HEK293 (cell line): ENCODE data around the gene SP3.
A peak's percentile ranks its signal among the peaks of the same experiment; 100 is the strongest.

Experiments
- CTCF ChIA-PET: fragments of 350-600 bp; formaldehyde crosslinking; extraction: SDS; loops from one replicate; lab custom pipeline; 2021; ENCODE audit warnings: antibody characterized with exemption; lab: Yijun Ruan, JAX
- POLR2A ChIA-PET: fragments of 300-600 bp; formaldehyde crosslinking; extraction: SDS; loops from one replicate; lab custom pipeline; 2020; ENCODE audit warnings: antibody characterized with exemption, inconsistent platforms; lab: Yijun Ruan, JAX
- H3K27ac ChIP-seq: fragments of 200-500 bp; sonication (Bioruptor generic); 2 replicates; pipeline ENCODE4 v1.5.1; 2014; ENCODE audit warnings: low read depth, low read length, control low read depth, inconsistent platforms; ENCODE audit errors: extremely low read depth
- H3K36me3 ChIP-seq, 2 experiments: fragments of 200-500 bp in 1 of 2; sonication (Bioruptor generic) in 1 of 2; 1 replicate in 1 of 2; 2 replicates in 1 of 2; pipeline ENCODE4 v1.5.1; 2014 to 2017; ENCODE audit warnings: inconsistent platforms in 2 of 2, low read length in 2 of 2; ENCODE audit not compliant: control insufficient read depth in 2 of 2, insufficient read depth in 1 of 2
- H3K4me1 ChIP-seq: fragments of 200-500 bp; sonication (Bioruptor generic); 2 replicates; pipeline ENCODE4 v1.5.1; 2014; ENCODE audit warnings: mild to moderate bottlenecking, low read length, inconsistent platforms; ENCODE audit not compliant: control insufficient read depth, insufficient read depth
- H3K4me3 ChIP-seq: 2 replicates; pipeline ENCODE4 v1.5.1; 2011; ENCODE audit warnings: low read depth, mild to moderate bottlenecking, control low read depth, low read length, moderate library complexity
- H3K9me3 ChIP-seq: fragments of 200-500 bp; sonication (Bioruptor generic); 2 replicates; pipeline ENCODE4 v1.5.1; 2014; ENCODE audit warnings: low read depth, low read length, inconsistent platforms; ENCODE audit not compliant: control insufficient read depth, insufficient read depth
- BCL6B ChIP-seq: fragments of 450-650 bp; formaldehyde crosslinking; IDR thresholded peaks from 2 replicates; pipeline ENCODE4 v1.5.1; 2017; ENCODE audit warnings: missing biosample characterization, missing genetic modification characterization
- FEZF1 ChIP-seq: fragments of 450-650 bp; formaldehyde crosslinking; IDR thresholded peaks from 2 replicates; pipeline ENCODE4 v1.5.1; 2016; ENCODE audit warnings: missing biosample characterization, missing genetic modification characterization
- KLF10 ChIP-seq: fragments of 450-650 bp; IDR thresholded peaks from 2 replicates; pipeline ENCODE4 v1.5.1; 2018; ENCODE audit warnings: missing biosample characterization, mild to moderate bottlenecking, missing genetic modification characterization
- KLF17 ChIP-seq: fragments of 450-650 bp; formaldehyde crosslinking; IDR thresholded peaks from 2 replicates; pipeline ENCODE4 v1.5.1; 2016; ENCODE audit warnings: missing biosample characterization, missing genetic modification characterization
- ZBTB26 ChIP-seq: fragments of 450-650 bp; formaldehyde crosslinking; optimal IDR thresholded peaks from 2 replicates; pipeline ENCODE3; 2016; ENCODE audit warnings: missing biosample characterization, mild to moderate bottlenecking, missing genetic modification characterization
- ZNF114 ChIP-seq: fragments of 450-650 bp; formaldehyde crosslinking; IDR thresholded peaks from 2 replicates; pipeline ENCODE4 v1.5.0; 2017; ENCODE audit warnings: missing biosample characterization, missing genetic modification characterization
- ZNF138 ChIP-seq: fragments of 450-650 bp; formaldehyde crosslinking; IDR thresholded peaks from 2 replicates; pipeline ENCODE4 v1.5.1; 2016; ENCODE audit warnings: missing biosample characterization, missing genetic modification characterization, borderline replicate concordance
- ZNF140 ChIP-seq: fragments of 450-650 bp; formaldehyde crosslinking; IDR thresholded peaks from 2 replicates; pipeline ENCODE4 v1.5.1; 2016; ENCODE audit warnings: missing biosample characterization, missing genetic modification characterization
- ZNF214 ChIP-seq: fragments of 450-650 bp; formaldehyde crosslinking; IDR thresholded peaks from 2 replicates; pipeline ENCODE4 v1.5.1; 2017; ENCODE audit warnings: missing biosample characterization, mild to moderate bottlenecking, missing genetic modification characterization, borderline replicate concordance
- ZNF324 ChIP-seq: fragments of 450-650 bp; formaldehyde crosslinking; IDR thresholded peaks from 2 replicates; pipeline ENCODE4 v1.5.1; 2016; ENCODE audit warnings: missing biosample characterization, missing genetic modification characterization
- ZNF366 ChIP-seq: fragments of 450-650 bp; formaldehyde crosslinking; conservative IDR thresholded peaks from 2 replicates; pipeline ENCODE4 v1.5.1; 2016; ENCODE audit warnings: missing biosample characterization, missing genetic modification characterization
- ZNF391 ChIP-seq: fragments of 450-650 bp; formaldehyde crosslinking; IDR thresholded peaks from 2 replicates; pipeline ENCODE4 v1.5.1; 2016; ENCODE audit warnings: low read depth, missing biosample characterization, missing genetic modification characterization, borderline replicate concordance
- ZNF473 ChIP-seq: fragments of 450-650 bp; formaldehyde crosslinking; IDR thresholded peaks from 2 replicates; pipeline ENCODE4 v1.5.1; 2017; ENCODE audit warnings: missing biosample characterization, missing genetic modification characterization
- ZNF501 ChIP-seq: fragments of 450-650 bp; formaldehyde crosslinking; IDR thresholded peaks from 2 replicates; pipeline ENCODE4 v1.5.1; 2016; ENCODE audit warnings: missing biosample characterization, missing genetic modification characterization
- ZNF514 ChIP-seq: fragments of 450-650 bp; formaldehyde crosslinking; IDR thresholded peaks from 2 replicates; pipeline ENCODE4 v1.5.1; 2016; ENCODE audit warnings: missing biosample characterization, missing genetic modification characterization
- ZNF596 ChIP-seq: fragments of 450-650 bp; IDR thresholded peaks from 2 replicates; pipeline ENCODE4 v1.5.0; 2018; ENCODE audit warnings: missing biosample characterization, mild to moderate bottlenecking, missing genetic modification characterization, moderate library complexity
- ZSCAN23 ChIP-seq: fragments of 450-650 bp; formaldehyde crosslinking; IDR thresholded peaks from 2 replicates; pipeline ENCODE4 v1.5.1; 2016; ENCODE audit warnings: missing biosample characterization, missing genetic modification characterization
- TF ChIP-seq, protein P1 (sequence below): fragments of 450-650 bp; formaldehyde crosslinking; IDR thresholded peaks from 2 replicates; pipeline ENCODE4 v1.5.1; 2016; ENCODE audit warnings: missing biosample characterization, missing genetic modification characterization
- TF ChIP-seq, protein P2 (sequence below): fragments of 450-650 bp; formaldehyde crosslinking; IDR thresholded peaks from 2 replicates; pipeline ENCODE4 v1.5.1; 2017; ENCODE audit warnings: missing biosample characterization, mild to moderate bottlenecking, missing genetic modification characterization, moderate library complexity

Gene SP3

GRCh38 chr2:173869244-173870229 is 95.6 kb downstream of the SP3 start (continued):
- TF ChIP-seq, protein P1, sequence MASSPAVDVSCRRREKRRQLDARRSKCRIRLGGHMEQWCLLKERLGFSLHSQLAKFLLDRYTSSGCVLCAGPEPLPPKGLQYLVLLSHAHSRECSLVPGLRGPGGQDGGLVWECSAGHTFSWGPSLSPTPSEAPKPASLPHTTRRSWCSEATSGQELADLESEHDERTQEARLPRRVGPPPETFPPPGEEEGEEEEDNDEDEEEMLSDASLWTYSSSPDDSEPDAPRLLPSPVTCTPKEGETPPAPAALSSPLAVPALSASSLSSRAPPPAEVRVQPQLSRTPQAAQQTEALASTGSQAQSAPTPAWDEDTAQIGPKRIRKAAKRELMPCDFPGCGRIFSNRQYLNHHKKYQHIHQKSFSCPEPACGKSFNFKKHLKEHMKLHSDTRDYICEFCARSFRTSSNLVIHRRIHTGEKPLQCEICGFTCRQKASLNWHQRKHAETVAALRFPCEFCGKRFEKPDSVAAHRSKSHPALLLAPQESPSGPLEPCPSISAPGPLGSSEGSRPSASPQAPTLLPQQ, result no peak

DNA sequence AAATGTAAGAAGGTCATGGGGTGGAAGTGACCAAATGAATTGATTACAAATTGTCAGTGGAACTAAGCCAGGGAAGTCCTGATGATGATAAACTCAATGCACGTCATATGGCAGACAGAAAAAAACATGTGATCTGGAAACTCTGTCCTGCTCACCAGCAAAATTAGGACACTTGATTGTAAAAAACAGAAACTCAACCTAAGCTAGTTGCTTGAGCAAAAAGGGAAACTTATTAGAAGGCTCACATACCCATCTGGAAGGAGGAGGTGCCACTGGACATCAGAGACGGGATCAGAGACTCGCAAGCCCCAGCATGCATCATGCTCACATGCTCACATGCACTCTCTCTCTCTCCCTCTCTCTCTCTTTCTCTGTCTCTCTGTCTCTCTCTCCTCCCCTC is 96.8 kb downstream of the SP3 start:
- TF ChIP-seq ZNF596 (tag by site-specific recombination) (0 out of 2 replicates have a peak, but pooled peaks have one; percentile 12), ZNF366 (tag by site-specific recombination) (no peak)
- Histone ChIP-seq H3K9me3 (no peaks in the 10 kb centered on the region), H3K4me3 (no peak overlapping the region), H3K36me3 (no peaks in the 10 kb centered on the region), H3K27ac (no peak overlapping the region), H3K4me1 (no peaks in the 10 kb centered on the region)
- ChIA-PET POLR2A (no interaction called here), CTCF (no interaction called here)

DNA sequence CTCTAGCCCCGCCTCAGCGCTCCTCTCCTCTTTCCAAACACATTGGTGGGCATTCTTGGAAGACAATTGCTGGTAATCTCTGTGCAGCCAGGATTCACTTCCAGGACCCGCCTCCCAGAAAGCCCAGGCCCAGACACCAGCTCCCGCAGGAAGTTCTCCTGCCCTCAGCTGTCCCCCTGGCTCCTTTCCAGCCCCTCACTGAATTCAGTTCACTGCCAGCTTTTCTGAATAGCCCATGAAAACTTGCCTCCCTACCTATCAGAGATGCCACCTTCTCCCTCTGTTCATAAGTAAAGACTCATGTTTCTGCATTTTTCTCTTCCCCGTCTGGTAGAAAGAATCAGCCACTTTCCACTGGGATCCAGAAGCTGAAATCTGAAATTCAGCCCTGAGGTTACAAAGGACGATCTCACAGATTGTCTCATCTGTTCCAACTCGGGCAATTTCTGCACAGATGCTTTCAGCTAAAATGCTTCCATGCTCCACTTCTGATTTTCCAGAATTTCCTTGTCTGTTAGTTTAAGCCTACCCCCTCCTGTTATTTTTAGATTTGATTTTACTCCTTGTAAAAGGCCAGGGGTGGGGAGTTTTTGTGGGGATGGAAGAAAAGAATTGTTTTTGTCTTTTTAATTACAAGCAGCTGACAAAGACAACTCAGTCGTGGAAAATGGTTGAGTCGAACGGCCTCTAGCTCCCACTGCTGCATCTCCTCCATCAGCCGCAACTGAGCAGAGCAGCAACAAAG is 98.1 kb downstream of the SP3 start:
- Histone ChIP-seq H3K36me3 (no peaks in the 10 kb centered on the region), H3K27ac (no peak overlapping the region), H3K4me3 (no peak overlapping the region), H3K4me1 (no peaks in the 10 kb centered on the region), H3K9me3 (no peaks in the 10 kb centered on the region)
- ChIA-PET POLR2A (no interaction called here), CTCF (no interaction called here)
- no peak for TF ChIP-seq ZNF138 (tag by site-specific recombination)
- TF ChIP-seq ZNF501 (tag by site-specific recombination), result no peak
- TF ChIP-seq ZNF514 (tag by site-specific recombination), result no peak
- no peak for TF ChIP-seq ZNF140 (tag by site-specific recombination)
- no peak for TF ChIP-seq KLF10 (tag by site-specific recombination)
- TF ChIP-seq KLF17, result no peak
- no peak for TF ChIP-seq BCL6B (tag by site-specific recombination)
- TF ChIP-seq, protein P2, sequence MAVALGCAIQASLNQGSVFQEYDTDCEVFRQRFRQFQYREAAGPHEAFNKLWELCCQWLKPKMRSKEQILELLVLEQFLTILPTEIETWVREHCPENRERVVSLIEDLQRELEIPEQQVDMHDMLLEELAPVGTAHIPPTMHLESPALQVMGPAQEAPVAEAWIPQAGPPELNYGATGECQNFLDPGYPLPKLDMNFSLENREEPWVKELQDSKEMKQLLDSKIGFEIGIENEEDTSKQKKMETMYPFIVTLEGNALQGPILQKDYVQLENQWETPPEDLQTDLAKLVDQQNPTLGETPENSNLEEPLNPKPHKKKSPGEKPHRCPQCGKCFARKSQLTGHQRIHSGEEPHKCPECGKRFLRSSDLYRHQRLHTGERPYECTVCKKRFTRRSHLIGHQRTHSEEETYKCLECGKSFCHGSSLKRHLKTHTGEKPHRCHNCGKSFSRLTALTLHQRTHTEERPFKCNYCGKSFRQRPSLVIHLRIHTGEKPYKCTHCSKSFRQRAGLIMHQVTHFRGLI, result no peak
- TF ChIP-seq FEZF1 (tag by site-specific recombination), result no peak
- no peak for TF ChIP-seq ZNF366 (tag by site-specific recombination)
- TF ChIP-seq ZNF391 (tag by site-specific recombination), result no peak
- no peak for TF ChIP-seq ZBTB26 (tag by site-specific recombination)
- TF ChIP-seq ZSCAN23 (tag by site-specific recombination), result no peak
- no peak for TF ChIP-seq ZNF324 (tag by site-specific recombination)
- TF ChIP-seq ZNF214 (tag by site-specific recombination), result no peak
- no peak for TF ChIP-seq ZNF473
- no peak for TF ChIP-seq ZNF114 (tag by site-specific recombination)
